H1 (cell line): ENCODE data around the gene C1RL. TPM values are rescaled to one million over a fixed set of nuclear protein-coding genes. Genes with fewer than 3 reads are reported as not detected.

Experiments
- ATF3 ChIP-seq: IDR thresholded peaks from 2 replicates; pipeline ENCODE4 v1.6.1; 2011; ENCODE audit warnings: low read depth, mild to moderate bottlenecking, low read length; ENCODE audit not compliant: insufficient read depth
- KDM1A ChIP-seq: fragments of 200-600, 300-600 bp; sonication (generic); IDR thresholded peaks from 2 replicates; pipeline ENCODE4 v1.7.1; 2016; ENCODE audit warnings: mild to moderate bottlenecking, low read length, borderline replicate concordance
- KDM4A ChIP-seq: IDR thresholded peaks from one replicate; pipeline ENCODE4 v1.7.1; 2012; ENCODE audit warnings: low read depth, mild to moderate bottlenecking, moderate library complexity, low read length, inconsistent platforms; ENCODE audit not compliant: severe bottlenecking
- POLR2A ChIP-seq, 2 experiments: IDR thresholded peaks; 1 replicate in 1 of 2; 2 replicates in 1 of 2; pipeline ENCODE4 v1.6.1; 2011; ENCODE audit warnings: low read depth in 2 of 2, low read length in 2 of 2, mild to moderate bottlenecking in 2 of 2; ENCODE audit errors: control extremely low read depth in 1 of 2
- POLR2AphosphoS5 ChIP-seq: IDR thresholded peaks from 2 replicates; pipeline ENCODE4 v1.6.1; 2011; ENCODE audit warnings: low read depth, low read length
- POU5F1 ChIP-seq: IDR thresholded peaks from 2 replicates; pipeline ENCODE4 v1.6.1; 2011; ENCODE audit warnings: low read depth, mild to moderate bottlenecking, low read length, moderate library complexity
- TAF1 ChIP-seq: IDR thresholded peaks from 2 replicates; pipeline ENCODE4 v1.6.1; 2011; ENCODE audit warnings: mild to moderate bottlenecking, low read depth, low read length
- TBP ChIP-seq: IDR thresholded peaks from 2 replicates; pipeline ENCODE4 v1.6.1; 2011; ENCODE audit warnings: low read depth, low read length, improper control_type of control experiment
- TEAD4 ChIP-seq: IDR thresholded peaks from 2 replicates; pipeline ENCODE4 v1.6.1; 2012; ENCODE audit warnings: low read depth, low read length, inconsistent platforms, mixed read lengths
- polyA plus RNA-seq, 7 experiments: library from polyadenylated mRNA; depleted of rRNA in 3 of 7; stranded (reverse) in 5 of 7; unstranded in 2 of 7; fragments of >200 nt in 5 of 7; fragments of 200-250 nt in 2 of 7; gene quantifications; 1 replicate in 5 of 7; 2 replicates in 1 of 7; 4 replicates in 1 of 7; pipeline versions ENCODE4 v1.2.1 to v1.2.3, GENCODE V29; 2011 to 2013; ENCODE audit warnings: missing spikeins in 2 of 7, mixed read lengths in 2 of 7
- total RNA-seq: library from RNA; stranded (reverse); fragmentation: NEBNext Ultra II Directional; extraction: Animal tissue kit (Norgen Biotek cat#: 25700); gene quantifications from 2 replicates; pipeline ENCODE4 v1.2.1, GENCODE V29; 2021
- TF ChIP-seq, protein P1 (sequence below): fragments of 300-600 bp; sonication (generic); IDR thresholded peaks from 2 replicates; pipeline ENCODE4 v1.7.1; 2012; ENCODE audit warnings: low read length, moderate library complexity, mild to moderate bottlenecking, inconsistent platforms; ENCODE audit not compliant: insufficient replicate concordance

The C1RL gene
- total and polyA plus RNA-seq, 2 of the 8 experiments (the other 6 are each of a cell fraction or from before 2014, with no cell fraction given), result 11.4 to 15.5 TPM

DNA sequence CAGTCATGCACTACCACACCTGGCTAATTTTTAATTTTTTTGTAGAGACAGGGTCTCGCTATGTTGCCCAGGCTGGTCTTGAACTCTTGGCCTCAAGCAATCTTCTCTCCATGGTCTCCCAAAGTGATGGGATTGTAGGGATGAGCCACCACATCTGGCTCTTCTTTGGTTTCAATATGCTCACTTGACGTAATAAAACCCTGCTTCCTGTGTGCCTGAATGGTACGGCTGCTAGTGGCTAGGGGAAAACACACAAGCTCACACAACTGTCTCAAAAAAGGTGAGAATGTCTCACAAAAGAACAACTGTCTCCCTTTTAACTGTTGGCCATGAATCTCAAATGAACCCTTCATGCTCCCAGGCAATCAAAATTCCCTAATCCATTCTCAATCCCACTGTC, 33.5 kb downstream of the C1RL start (continued):
- TF ChIP-seq, protein P1, sequence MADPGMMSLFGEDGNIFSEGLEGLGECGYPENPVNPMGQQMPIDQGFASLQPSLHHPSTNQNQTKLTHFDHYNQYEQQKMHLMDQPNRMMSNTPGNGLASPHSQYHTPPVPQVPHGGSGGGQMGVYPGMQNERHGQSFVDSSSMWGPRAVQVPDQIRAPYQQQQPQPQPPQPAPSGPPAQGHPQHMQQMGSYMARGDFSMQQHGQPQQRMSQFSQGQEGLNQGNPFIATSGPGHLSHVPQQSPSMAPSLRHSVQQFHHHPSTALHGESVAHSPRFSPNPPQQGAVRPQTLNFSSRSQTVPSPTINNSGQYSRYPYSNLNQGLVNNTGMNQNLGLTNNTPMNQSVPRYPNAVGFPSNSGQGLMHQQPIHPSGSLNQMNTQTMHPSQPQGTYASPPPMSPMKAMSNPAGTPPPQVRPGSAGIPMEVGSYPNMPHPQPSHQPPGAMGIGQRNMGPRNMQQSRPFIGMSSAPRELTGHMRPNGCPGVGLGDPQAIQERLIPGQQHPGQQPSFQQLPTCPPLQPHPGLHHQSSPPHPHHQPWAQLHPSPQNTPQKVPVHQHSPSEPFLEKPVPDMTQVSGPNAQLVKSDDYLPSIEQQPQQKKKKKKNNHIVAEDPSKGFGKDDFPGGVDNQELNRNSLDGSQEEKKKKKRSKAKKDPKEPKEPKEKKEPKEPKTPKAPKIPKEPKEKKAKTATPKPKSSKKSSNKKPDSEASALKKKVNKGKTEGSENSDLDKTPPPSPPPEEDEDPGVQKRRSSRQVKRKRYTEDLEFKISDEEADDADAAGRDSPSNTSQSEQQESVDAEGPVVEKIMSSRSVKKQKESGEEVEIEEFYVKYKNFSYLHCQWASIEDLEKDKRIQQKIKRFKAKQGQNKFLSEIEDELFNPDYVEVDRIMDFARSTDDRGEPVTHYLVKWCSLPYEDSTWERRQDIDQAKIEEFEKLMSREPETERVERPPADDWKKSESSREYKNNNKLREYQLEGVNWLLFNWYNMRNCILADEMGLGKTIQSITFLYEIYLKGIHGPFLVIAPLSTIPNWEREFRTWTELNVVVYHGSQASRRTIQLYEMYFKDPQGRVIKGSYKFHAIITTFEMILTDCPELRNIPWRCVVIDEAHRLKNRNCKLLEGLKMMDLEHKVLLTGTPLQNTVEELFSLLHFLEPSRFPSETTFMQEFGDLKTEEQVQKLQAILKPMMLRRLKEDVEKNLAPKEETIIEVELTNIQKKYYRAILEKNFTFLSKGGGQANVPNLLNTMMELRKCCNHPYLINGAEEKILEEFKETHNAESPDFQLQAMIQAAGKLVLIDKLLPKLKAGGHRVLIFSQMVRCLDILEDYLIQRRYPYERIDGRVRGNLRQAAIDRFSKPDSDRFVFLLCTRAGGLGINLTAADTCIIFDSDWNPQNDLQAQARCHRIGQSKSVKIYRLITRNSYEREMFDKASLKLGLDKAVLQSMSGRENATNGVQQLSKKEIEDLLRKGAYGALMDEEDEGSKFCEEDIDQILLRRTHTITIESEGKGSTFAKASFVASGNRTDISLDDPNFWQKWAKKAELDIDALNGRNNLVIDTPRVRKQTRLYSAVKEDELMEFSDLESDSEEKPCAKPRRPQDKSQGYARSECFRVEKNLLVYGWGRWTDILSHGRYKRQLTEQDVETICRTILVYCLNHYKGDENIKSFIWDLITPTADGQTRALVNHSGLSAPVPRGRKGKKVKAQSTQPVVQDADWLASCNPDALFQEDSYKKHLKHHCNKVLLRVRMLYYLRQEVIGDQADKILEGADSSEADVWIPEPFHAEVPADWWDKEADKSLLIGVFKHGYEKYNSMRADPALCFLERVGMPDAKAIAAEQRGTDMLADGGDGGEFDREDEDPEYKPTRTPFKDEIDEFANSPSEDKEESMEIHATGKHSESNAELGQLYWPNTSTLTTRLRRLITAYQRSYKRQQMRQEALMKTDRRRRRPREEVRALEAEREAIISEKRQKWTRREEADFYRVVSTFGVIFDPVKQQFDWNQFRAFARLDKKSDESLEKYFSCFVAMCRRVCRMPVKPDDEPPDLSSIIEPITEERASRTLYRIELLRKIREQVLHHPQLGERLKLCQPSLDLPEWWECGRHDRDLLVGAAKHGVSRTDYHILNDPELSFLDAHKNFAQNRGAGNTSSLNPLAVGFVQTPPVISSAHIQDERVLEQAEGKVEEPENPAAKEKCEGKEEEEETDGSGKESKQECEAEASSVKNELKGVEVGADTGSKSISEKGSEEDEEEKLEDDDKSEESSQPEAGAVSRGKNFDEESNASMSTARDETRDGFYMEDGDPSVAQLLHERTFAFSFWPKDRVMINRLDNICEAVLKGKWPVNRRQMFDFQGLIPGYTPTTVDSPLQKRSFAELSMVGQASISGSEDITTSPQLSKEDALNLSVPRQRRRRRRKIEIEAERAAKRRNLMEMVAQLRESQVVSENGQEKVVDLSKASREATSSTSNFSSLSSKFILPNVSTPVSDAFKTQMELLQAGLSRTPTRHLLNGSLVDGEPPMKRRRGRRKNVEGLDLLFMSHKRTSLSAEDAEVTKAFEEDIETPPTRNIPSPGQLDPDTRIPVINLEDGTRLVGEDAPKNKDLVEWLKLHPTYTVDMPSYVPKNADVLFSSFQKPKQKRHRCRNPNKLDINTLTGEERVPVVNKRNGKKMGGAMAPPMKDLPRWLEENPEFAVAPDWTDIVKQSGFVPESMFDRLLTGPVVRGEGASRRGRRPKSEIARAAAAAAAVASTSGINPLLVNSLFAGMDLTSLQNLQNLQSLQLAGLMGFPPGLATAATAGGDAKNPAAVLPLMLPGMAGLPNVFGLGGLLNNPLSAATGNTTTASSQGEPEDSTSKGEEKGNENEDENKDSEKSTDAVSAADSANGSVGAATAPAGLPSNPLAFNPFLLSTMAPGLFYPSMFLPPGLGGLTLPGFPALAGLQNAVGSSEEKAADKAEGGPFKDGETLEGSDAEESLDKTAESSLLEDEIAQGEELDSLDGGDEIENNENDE, result no peak
- TF ChIP-seq KDM4A (no peak), POLR2AphosphoS5 (no peak), KDM1A (no peak), ATF3 (no peak), POLR2A (IDR thresholded peaks at IDR 0.05; ENCODE audit: control extremely low read depth in 1 of 2, low read depth in 2 of 2, low read length in 2 of 2) (no peak), TEAD4 (no peak), TBP (no peak), TAF1 (no peak), POU5F1 (no peak)
